ENCODE measurements around the gene RPTOR.

Gene RPTOR

GRCh38 chr17:80968602-80969029 lies 424.0 kb downstream of the RPTOR start:
- Histone ChIP-seq H3K9me3 (replicated peaks in 1 of 11) (no peaks in the 10 kb centered on the region), H3K9ac (0 out of 22 replicates have a peak overlapping the region, but pooled peaks of 3 of the 11 experiments have one; percentile 1 to 48 (median 29)), H3K4me1 (peaks cover 20 to 49% (median 41%) of the 10 kb centered on the region in 10 experiments), H3K36me3 (peaks cover 4 to 21% (median 19%) of the 10 kb centered on the region in 11 experiments; a peak in 19 of 22 replicates), H3K27ac (no peak overlapping the region; a peak in 1 of 22 replicates), H3K27me3 (peaks cover 0 to 32% (median 13%) of the 10 kb centered on the region in 11 experiments; a peak in 14 of 22 replicates), H3K4me3 (no peak overlapping the region), H3K4me2 (peak overlapping the region; percentile 79 to 92 (median 81); a peak in 19 of 22 replicates), H4K20me1 (peaks cover 0 to 60% (median 9%) of the 10 kb centered on the region in 11 experiments; a peak in 9 of 22 replicates)
- TF ChIP-seq Cebpa-rat (IDR thresholded peaks at IDR 0.05) = no peak

DNA sequence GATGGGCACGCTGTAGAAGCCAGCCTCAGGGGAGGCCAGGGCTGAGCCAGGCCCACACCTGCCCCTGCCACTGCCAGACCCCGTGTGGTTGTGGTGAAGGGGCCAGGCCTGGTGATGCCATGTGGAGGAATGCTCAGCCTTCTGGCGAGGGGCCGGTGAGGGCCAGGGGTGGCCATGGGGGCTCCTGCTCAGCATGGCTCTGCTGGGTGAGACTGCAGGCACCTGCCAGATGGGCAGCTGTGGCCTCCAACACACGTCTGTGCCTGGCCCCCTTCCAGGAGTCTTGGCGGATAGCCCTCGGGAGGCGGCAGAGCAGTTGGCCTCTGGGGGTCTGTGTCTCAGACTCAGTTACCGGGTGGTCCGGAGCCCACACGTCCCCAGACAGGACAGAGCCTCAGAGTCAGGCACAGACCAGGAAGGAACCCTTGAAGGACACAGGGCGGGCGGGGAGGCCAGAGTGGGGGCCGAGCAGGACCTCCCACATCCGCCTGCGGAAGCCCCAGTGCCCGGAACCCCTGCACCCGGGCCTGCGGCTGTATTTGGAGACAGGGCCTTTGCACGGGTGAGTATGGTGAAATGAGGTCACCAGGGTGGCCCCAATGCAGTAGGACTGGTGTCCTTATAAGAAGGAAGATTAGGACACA lies 424.5 kb downstream of the RPTOR start:
- peak overlapping the region; percentile 79 to 92 (median 81) for H3K4me2 ChIP-seq
- TF ChIP-seq Cebpa-rat (IDR thresholded peaks at IDR 0.05) = no peak

GRCh38 chr17:80969674-80970043 lies 425.0 kb downstream of the RPTOR start:
- H3K27ac ChIP-seq = peak overlapping the region in 6 of 11 experiments; percentile 3 to 29 (median 8); a peak in 4 of 22 replicates
- H3K36me3 ChIP-seq = peaks cover 4 to 12% (median 11%) of the 10 kb centered on the region in 11 experiments; a peak in 19 of 22 replicates
- H3K9ac ChIP-seq = peak overlapping the region in 7 of 11 experiments; percentile 5 to 48 (median 45); a peak in 9 of 22 replicates
- H3K27me3 ChIP-seq = peaks cover 0 to 37% (median 15%) of the 10 kb centered on the region in 11 experiments; a peak in 14 of 22 replicates
- H3K4me1 ChIP-seq = peaks cover 20 to 49% (median 41%) of the 10 kb centered on the region in 10 experiments
- H4K20me1 ChIP-seq = peaks cover 0 to 52% (median 9%) of the 10 kb centered on the region in 11 experiments; a peak in 9 of 22 replicates
- H3K4me2 ChIP-seq = peak overlapping the region; percentile 79 to 92 (median 81)
- no peaks in the 10 kb centered on the region for H3K9me3 ChIP-seq (replicated peaks in 1 of 11)
- no peak overlapping the region for H3K4me3 ChIP-seq
- no peak for TF ChIP-seq Cebpa-rat (IDR thresholded peaks at IDR 0.05)

More for the DNA sequence above, 424.5 kb downstream of the RPTOR start:
- H3K4me3 ChIP-seq = no peak overlapping the region
- peaks cover 0 to 37% (median 15%) of the 10 kb centered on the region in 11 experiments; a peak in 14 of 22 replicates for H3K27me3 ChIP-seq
- peaks cover 4 to 17% (median 16%) of the 10 kb centered on the region in 11 experiments; a peak in 19 of 22 replicates for H3K36me3 ChIP-seq
- no peaks in the 10 kb centered on the region for H3K9me3 ChIP-seq (replicated peaks in 1 of 11)
- peak overlapping the region in 9 of 11 experiments; percentile 1 to 48 (median 42); a peak in 8 of 22 replicates for H3K9ac ChIP-seq
- peaks cover 20 to 49% (median 41%) of the 10 kb centered on the region in 10 experiments for H3K4me1 ChIP-seq
- peak overlapping the region in 5 of 11 experiments; percentile 3 to 29 (median 6); a peak in 5 of 22 replicates for H3K27ac ChIP-seq
- H4K20me1 ChIP-seq = peaks cover 0 to 57% (median 9%) of the 10 kb centered on the region in 11 experiments; a peak in 9 of 22 replicates

- H3K4me3 ChIP-seq = peak overlapping the region in 3 of 10 experiments; percentile 11 to 20 (median 15); a peak in 4 of 20 replicates
- peaks cover 20 to 49% (median 41%) of the 10 kb centered on the region in 10 experiments for H3K4me1 ChIP-seq
- no peaks in the 10 kb centered on the region for H3K9me3 ChIP-seq (replicated peaks in 1 of 11)
- H3K4me2 ChIP-seq = peak overlapping the region; percentile 79 to 92 (median 81)
- peaks cover 4 to 6% (median 5%) of the 10 kb centered on the region in 11 experiments; a peak in 16 of 22 replicates for H3K36me3 ChIP-seq
- H3K9ac ChIP-seq = peak overlapping the region in 10 of 11 experiments; percentile 5 to 48 (median 38); a peak in 11 of 22 replicates
- H3K27me3 ChIP-seq = peaks cover 0 to 37% (median 15%) of the 10 kb centered on the region in 11 experiments; a peak in 14 of 22 replicates
- peaks cover 0 to 46% (median 9%) of the 10 kb centered on the region in 11 experiments; a peak in 9 of 22 replicates for H4K20me1 ChIP-seq
- no peak for TF ChIP-seq Cebpa-rat (IDR thresholded peaks at IDR 0.05)
- peak overlapping the region in 6 of 11 experiments; percentile 3 to 29 (median 9); a peak in 5 of 22 replicates for H3K27ac ChIP-seq
Observed at GRCh38 chr17:80970044-80970761, 425.6 kb downstream of the RPTOR start.

DNA sequence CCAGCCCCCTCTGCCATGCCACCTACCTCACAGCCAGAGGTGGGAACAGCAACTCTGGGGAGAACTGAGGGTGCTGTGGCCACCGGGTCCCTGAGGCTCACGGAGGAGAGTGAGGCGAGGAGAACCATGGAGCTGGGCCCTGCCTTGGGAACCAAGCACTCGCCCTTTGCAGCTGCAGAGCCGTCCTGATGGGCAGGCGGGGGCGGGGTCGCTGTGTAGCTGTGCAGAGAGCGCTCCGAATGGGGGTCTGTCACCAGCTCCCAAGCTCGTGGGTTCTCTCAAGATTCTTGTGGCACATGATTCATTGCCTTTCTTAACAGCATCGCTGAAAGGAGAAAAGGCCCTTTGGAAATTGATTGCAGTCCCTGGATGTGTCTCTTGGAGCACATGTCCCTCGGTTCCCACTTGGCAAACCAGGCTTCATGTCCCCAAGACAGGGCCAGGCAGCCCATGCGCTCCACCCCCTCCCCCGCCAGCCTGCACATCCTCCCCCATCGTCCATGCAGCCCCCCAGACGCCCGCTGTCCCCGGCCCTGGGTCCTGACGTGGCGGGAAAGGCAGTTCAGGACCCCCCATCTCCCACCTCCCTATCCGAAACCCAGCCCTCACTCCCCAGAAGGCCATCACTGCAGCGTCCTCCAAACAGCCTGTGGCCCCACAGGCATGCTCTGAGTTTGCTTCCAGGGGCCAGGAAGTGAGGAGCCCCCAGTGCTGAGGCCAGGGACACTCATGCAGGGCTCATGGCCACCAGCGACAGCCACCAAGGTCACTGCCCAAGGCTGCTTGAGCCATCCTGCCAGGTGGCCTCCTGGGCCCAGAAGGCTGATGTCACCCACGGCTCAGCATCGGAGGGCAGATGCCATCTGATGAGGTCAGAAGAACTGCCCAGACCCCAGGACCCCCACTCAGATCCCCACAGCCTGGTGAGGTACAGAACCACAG lies 426.4 kb downstream of the RPTOR start:
- Histone ChIP-seq H3K4me2 (peak overlapping the region; percentile 79 to 92 (median 81)), H3K4me1 (peaks cover 20 to 49% (median 41%) of the 10 kb centered on the region in 10 experiments)
- TF ChIP-seq Cebpa-rat (IDR thresholded peaks at IDR 0.05) = no peak

GRCh38 chr17:80971704-80972304 lies 427.2 kb downstream of the RPTOR start:
- Histone ChIP-seq H3K4me1 (peaks cover 20 to 49% (median 41%) of the 10 kb centered on the region in 10 experiments), H3K9ac (peak overlapping the region in 5 of 11 experiments; percentile 6 to 44 (median 37); a peak in 5 of 22 replicates), H3K36me3 (no peaks in the 10 kb centered on the region), H3K27me3 (peaks cover 0 to 37% (median 15%) of the 10 kb centered on the region in 11 experiments; a peak in 14 of 22 replicates), H3K9me3 (replicated peaks in 1 of 11) (no peaks in the 10 kb centered on the region), H4K20me1 (peaks cover 0 to 40% (median 8%) of the 10 kb centered on the region in 11 experiments; a peak in 9 of 22 replicates), H3K4me2 (peak overlapping the region in 8 of 11 experiments; percentile 39 to 92 (median 60); a peak in 13 of 22 replicates), H3K27ac (no peak overlapping the region), H3K4me3 (no peak overlapping the region)
- no peak for TF ChIP-seq Cebpa-rat (IDR thresholded peaks at IDR 0.05)

More for the DNA sequence above, 426.4 kb downstream of the RPTOR start:
- Histone ChIP-seq H3K9me3 (replicated peaks in 1 of 11) (no peaks in the 10 kb centered on the region), H3K36me3 (no peaks in the 10 kb centered on the region; a peak in 1 of 22 replicates), H3K9ac (peak overlapping the region in 7 of 11 experiments; percentile 21 to 48 (median 45); a peak in 8 of 22 replicates), H3K27ac (peak overlapping the region in 1 of 11 experiments; percentile 7; a peak in 1 of 22 replicates), H4K20me1 (peaks cover 0 to 40% (median 8%) of the 10 kb centered on the region in 11 experiments; a peak in 9 of 22 replicates), H3K27me3 (peaks cover 0 to 37% (median 15%) of the 10 kb centered on the region in 11 experiments; a peak in 14 of 22 replicates), H3K4me3 (peak overlapping the region in 1 of 10 experiments; percentile 15; a peak in 1 of 20 replicates)

GRCh38 chr17:80976701-80977100 lies 432.1 kb downstream of the RPTOR start:
- H3K27ac ChIP-seq = no peak overlapping the region
- TF ChIP-seq Cebpa-rat (IDR thresholded peaks at IDR 0.05) = no peak
- H3K4me3 ChIP-seq = no peak overlapping the region
- no peaks in the 10 kb centered on the region for H3K36me3 ChIP-seq
- no peak overlapping the region for H3K4me2 ChIP-seq
- peaks cover 7 to 46% (median 21%) of the 10 kb centered on the region in 11 experiments; a peak in 20 of 22 replicates for H3K27me3 ChIP-seq
- H3K4me1 ChIP-seq = peaks cover 0 to 29% (median 20%) of the 10 kb centered on the region in 10 experiments; a peak in 14 of 20 replicates
- H3K9ac ChIP-seq = no peak overlapping the region
- peaks cover 0 to 14% (median 0%) of the 10 kb centered on the region in 11 experiments; a peak in 6 of 22 replicates for H4K20me1 ChIP-seq
- H3K9me3 ChIP-seq (replicated peaks in 1 of 11) = no peaks in the 10 kb centered on the region

Measured in BLaER1 treated with 17β-estradiol and CSF1 and Interleukin-3, amounts not matched to agents 10 nM and 100 nM (cell line).